T-cell (primary cell): ENCODE results near the gene EPHA10. TPM values are rescaled to one million over a fixed set of nuclear protein-coding genes. Genes with fewer than 3 reads are reported as not detected.

Experiments
- ATAC-seq, 4 experiments: fragments of 200-7000 bp in 3 of 4; fragments of 150-1000 bp in 1 of 4; cut with Tn5 transposase; replicated peaks in 1 of 4; 1 replicate in 3 of 4; 2 replicates in 1 of 4; pipeline ENCODE4 v1.10.0; 2021; ENCODE audit warnings: moderate library complexity in 3 of 4, mild to moderate bottlenecking in 2 of 4, moderate number of reproducible peaks in 1 of 4
- CTCF ChIA-PET, 2 donors: fragments of 300-600 bp; sonication (Branson Sonifier 250); formaldehyde crosslinking; loops; one replicate each; lab custom pipeline; 2022; ENCODE audit warnings: antibody characterized with exemption in 2 of 2; lab: Charles Lee
- POLR2A ChIA-PET, 2 donors: fragments of 300-600 bp; sonication (Branson Sonifier 250); formaldehyde crosslinking; loops; one replicate each; lab custom pipeline; 2022; ENCODE audit warnings: antibody characterized with exemption in 2 of 2; lab: Charles Lee
- DNase-seq, 35 experiments: peaks; one replicate each; pipeline versions ENCODE4 v3.0.0 to v3.0.0-alpha.2; 2013 to 2023
- H3K27ac ChIP-seq: one replicate; pipeline ENCODE4 v1.5.1; 2013; ENCODE audit warnings: low read length
- H3K27me3 ChIP-seq, 2 experiments: replicated peaks in 1 of 2; 1 replicate in 1 of 2; 2 replicates in 1 of 2; pipeline versions ENCODE4 v1.6.1 to v1.7.0; 2013; ENCODE audit warnings: low read length in 1 of 2, mixed read lengths in 1 of 2; ENCODE audit not compliant: control insufficient read depth in 2 of 2, insufficient read depth in 2 of 2; ENCODE audit errors: extremely low read depth in 1 of 2
- H3K36me3 ChIP-seq, 2 donors: 1 replicate in 1 of 2; 2 replicates in 1 of 2; pipeline versions ENCODE4 v1.6.1 to v1.7.0; 2013; ENCODE audit warnings: low read length in 1 of 2; ENCODE audit not compliant: control insufficient read depth in 2 of 2, insufficient read depth in 1 of 2; ENCODE audit errors: extremely low read depth in 1 of 2
- H3K4me1 ChIP-seq, 2 experiments: 1 replicate in 1 of 2; 2 replicates in 1 of 2; pipeline versions ENCODE4 v1.6.1 to v1.7.0; 2013; ENCODE audit warnings: low read length in 2 of 2, mixed read lengths in 1 of 2; ENCODE audit not compliant: insufficient read depth in 2 of 2, control insufficient read depth in 1 of 2; ENCODE audit errors: extremely low read depth in 1 of 2
- H3K4me3 ChIP-seq, 2 donors: 1 replicate in 1 of 2; 2 replicates in 1 of 2; pipeline versions ENCODE4 v1.5.1 to v1.7.0; 2013; ENCODE audit warnings: mild to moderate bottlenecking in 2 of 2, low read length in 1 of 2, moderate library complexity in 1 of 2; ENCODE audit not compliant: control insufficient read depth in 1 of 2; ENCODE audit errors: extremely low read depth in 1 of 2
- H3K9me3 ChIP-seq: 2 replicates; pipeline ENCODE4 v1.7.0; 2013
- H3K27ac Mint-ChIP-seq, 2 donors: one replicate each; pipeline ENCODE4 v1.8.0; 2020 to 2021; ENCODE audit warnings: mild to moderate bottlenecking in 2 of 2, mixed read lengths in 2 of 2
- H3K27me3 Mint-ChIP-seq, 2 donors: one replicate each; pipeline ENCODE4 v1.8.0; 2021 to 2022; ENCODE audit warnings: mixed read lengths in 2 of 2
- H3K36me3 Mint-ChIP-seq: one replicate; pipeline ENCODE4 v1.8.0; 2021; ENCODE audit warnings: mixed read lengths
- H3K4me1 Mint-ChIP-seq, 3 donors: one replicate each; pipeline ENCODE4 v1.8.0; 2020 to 2022; ENCODE audit warnings: mixed read lengths in 3 of 3, mild to moderate bottlenecking in 1 of 3
- H3K4me3 Mint-ChIP-seq, 3 donors: one replicate each; pipeline ENCODE4 v1.8.0; 2020 to 2022; ENCODE audit warnings: mild to moderate bottlenecking in 3 of 3, mixed read lengths in 3 of 3, moderate library complexity in 3 of 3
- H3K9me3 Mint-ChIP-seq, 3 donors: one replicate each; pipeline ENCODE4 v1.8.0; 2020 to 2022; ENCODE audit warnings: mixed read lengths in 3 of 3
- WGBS: methylation state at CpG from one replicate; pipeline ENCODE4 v1.1.5; 2013; ENCODE audit warnings: missing lambda C conversion rate; ENCODE audit not compliant: insufficient coverage; 5-methylcytosine and 5-hydroxymethylcytosine counted together
- total RNA-seq, 35 experiments: library from RNA in 6 of 35; stranded (reverse) in 6 of 35; fragments of 120-200 nt in 1 of 35; gene quantifications; one replicate each; pipeline versions ENCODE4 v1.2.1 to v1.2.4 and lab custom pipeline; 2013 to 2026

The EPHA10 gene
- total RNA-seq: 1 to 10 TPM in 1 of 5 donors, under 1 TPM in 2, not detected in 2; 0.35 to 1.4 (median 0.72) TPM
- total RNA-seq (2013): 0.04 TPM
- 0 to 0.98 (median 0.13) reads per million in 29 experiments for total RNA-seq (lab: John Stamatoyannopoulos, UW)

DNA sequence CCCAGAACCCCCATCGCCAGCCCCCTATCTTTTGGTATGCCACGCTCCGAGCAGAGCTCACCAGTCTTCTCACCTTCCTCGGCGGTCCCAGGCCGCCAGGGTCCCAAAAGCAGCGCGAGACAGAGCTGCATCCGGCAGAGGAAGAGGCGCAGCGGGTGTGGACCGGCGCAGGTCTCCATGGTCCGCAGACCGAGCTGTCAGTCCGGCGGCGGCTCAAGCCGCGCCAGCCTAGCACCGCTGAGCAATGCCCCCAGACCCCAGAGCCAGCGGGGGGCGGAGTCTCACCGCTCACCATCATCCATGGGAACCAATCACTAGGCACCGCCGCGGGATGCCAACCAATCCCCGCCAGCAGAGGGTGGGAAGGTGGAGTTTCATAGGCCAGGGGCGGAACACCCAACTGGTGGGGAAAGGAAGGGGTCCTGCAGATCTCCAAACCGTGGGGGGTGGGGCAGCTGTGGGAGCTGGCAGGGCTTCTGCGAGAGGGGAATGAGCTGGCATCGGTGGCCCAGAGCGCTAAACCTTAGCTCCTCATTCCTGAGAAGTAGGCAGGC lies at the start of gene EPHA10:
Gene EPHA10 (minus strand): TSS at position 233 of the 554 bp plus-strand sequence. CDS start 54 bp downstream, at position 179.
- CTCF ChIA-PET: no interaction called here

DNA sequence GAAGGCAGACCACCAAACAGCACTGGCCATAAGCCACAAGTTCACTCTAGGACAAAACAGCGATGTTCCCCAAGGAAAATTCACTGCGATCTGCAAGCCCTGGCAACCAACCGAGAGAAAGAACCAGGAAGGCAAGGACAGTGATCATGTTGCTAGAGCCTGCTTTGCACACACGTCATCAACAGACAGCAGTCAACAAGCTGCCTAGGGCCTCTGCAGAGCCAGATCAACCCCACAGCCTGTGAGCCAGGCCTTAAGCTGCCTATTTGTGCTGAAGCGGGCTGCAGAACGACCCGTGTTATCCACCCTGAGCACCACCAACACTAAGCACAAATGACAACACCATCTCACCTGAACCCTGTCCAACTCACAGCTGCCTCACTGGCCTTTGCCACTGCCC lies 49.3 kb upstream of the EPHA10 start:
- POLR2A ChIA-PET: interaction anchor here (0.6 kb wide), 2 partner anchors 9 to 10 kb away, joined by 3 read pairs; no protein-coding TSS in a partner anchor
- ATAC-seq (no peak), DNase-seq (no peak)
- H3K36me3 Mint-ChIP-seq: peaks cover 24% of the 10 kb centered on the region
- Histone ChIP-seq H3K36me3 (peaks cover 10 to 40% of the 10 kb centered on the region in 2 donors), H3K27me3 (no peaks in the 10 kb centered on the region), H3K9me3 (no peaks in the 10 kb centered on the region), H3K4me1 (peaks cover 0 to 4% of the 10 kb centered on the region in 2 experiments), H3K27ac (no peak overlapping the region), H3K4me3 (no peak overlapping the region)
- peaks cover 9 to 15% (median 13%) of the 10 kb centered on the region in 3 donors for H3K4me1 Mint-ChIP-seq
- H3K27ac Mint-ChIP-seq: no peak overlapping the region
- no peak overlapping the region for H3K4me3 Mint-ChIP-seq
- no peaks in the 10 kb centered on the region for H3K27me3 Mint-ChIP-seq
- WGBS: 98% methylated on average over 7 of the region's 7 CpGs
- H3K9me3 Mint-ChIP-seq: no peaks in the 10 kb centered on the region
- CTCF ChIA-PET: interaction anchor here in 1 of 2 donors (0.6 kb wide), 1 partner anchor 44 kb away, joined by 4 read pairs; the partner anchor contains the start of gene MTF1

More for the DNA sequence above, at the start of gene EPHA10:
- no peaks in the 10 kb centered on the region for H3K36me3 Mint-ChIP-seq
- Histone ChIP-seq H3K4me3 (peak within 1 kb of the TSS in 1 of 2 donors; percentile 23), H3K27me3 (peaks cover 27 to 66% of the 10 kb centered on the region in 2 experiments), H3K4me1 (peaks cover 0 to 19% of the 10 kb centered on the region in 2 experiments), H3K9me3 (no peaks in the 10 kb centered on the region), H3K27ac (no peak within 1 kb of the TSS), H3K36me3 (no peaks in the 10 kb centered on the region)
- H3K4me1 Mint-ChIP-seq: peaks cover 16 to 20% (median 18%) of the 10 kb centered on the region in 3 donors
- H3K9me3 Mint-ChIP-seq: peaks cover 0 to 4% (median 0%) of the 10 kb centered on the region in 3 donors
- WGBS: 13% methylated on average over 27 of the region's 33 CpGs
- H3K27ac Mint-ChIP-seq: no peak within 1 kb of the TSS
- H3K4me3 Mint-ChIP-seq: peak within 1 kb of the TSS in 1 of 3 donors; percentile 44
- ATAC-seq (no peak), DNase-seq (no peak)
- POLR2A ChIA-PET: interaction anchor here in 1 of 2 donors (0.6 kb wide), 1 partner anchor 116 kb away, joined by 5 read pairs; no protein-coding TSS in a partner anchor
- peaks cover 60 to 77% of the 10 kb centered on the region in 2 donors for H3K27me3 Mint-ChIP-seq

DNA sequence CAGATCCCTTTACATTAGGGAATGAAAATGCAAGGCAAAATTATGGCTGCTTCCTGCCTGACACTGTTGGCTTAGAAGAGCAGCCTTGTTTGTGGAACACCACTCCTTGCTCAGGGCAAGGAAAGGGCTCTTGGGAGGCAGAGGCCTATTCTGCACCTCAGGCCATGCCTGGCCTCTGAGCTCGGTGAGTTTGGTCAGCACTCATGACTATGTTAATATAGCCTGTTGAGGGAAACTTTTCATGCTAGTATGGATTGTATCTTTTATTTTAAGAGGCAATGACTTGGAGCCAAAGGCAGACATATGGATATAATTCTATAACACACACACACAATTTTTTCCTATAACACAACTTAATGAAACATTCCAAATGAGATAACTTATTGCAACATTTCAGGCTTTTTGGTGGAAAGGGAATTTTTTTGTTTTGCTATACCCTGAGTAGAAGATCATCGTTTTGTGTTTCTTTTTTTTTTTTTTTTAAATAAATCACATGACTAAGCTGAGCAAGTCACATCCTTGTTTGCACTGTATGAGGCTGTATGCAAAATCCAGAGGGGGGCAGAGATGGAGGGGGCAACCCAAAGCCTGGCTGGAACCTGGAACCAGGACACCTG lies 48.7 kb upstream of the EPHA10 start:
- no peaks in the 10 kb centered on the region for H3K9me3 Mint-ChIP-seq
- CTCF ChIA-PET: interaction anchor here in 1 of 2 donors (0.6 kb wide), 1 partner anchor 45 kb away, joined by 4 read pairs; the partner anchor contains the start of gene MTF1
- H3K27me3 Mint-ChIP-seq: no peaks in the 10 kb centered on the region
- Histone ChIP-seq H3K9me3 (no peaks in the 10 kb centered on the region), H3K4me3 (no peak overlapping the region), H3K36me3 (peaks cover 5 to 38% of the 10 kb centered on the region in 2 donors), H3K4me1 (peaks cover 0 to 10% of the 10 kb centered on the region in 2 experiments), H3K27me3 (no peaks in the 10 kb centered on the region), H3K27ac (no peak overlapping the region)
- no peak overlapping the region for H3K27ac Mint-ChIP-seq
- no peak for ATAC-seq
- DNase-seq: no peak
- no peak overlapping the region for H3K4me3 Mint-ChIP-seq
- H3K36me3 Mint-ChIP-seq: peaks cover 24% of the 10 kb centered on the region
- peaks cover 15 to 21% (median 20%) of the 10 kb centered on the region in 3 donors for H3K4me1 Mint-ChIP-seq
- POLR2A ChIA-PET: interaction anchor here in 1 of 2 donors (0.6 kb wide), 1 partner anchor 9 kb away, joined by 3 read pairs; no protein-coding TSS in a partner anchor
- no CpG with 5 or more reads among the region's 2 CpGs for WGBS

DNA sequence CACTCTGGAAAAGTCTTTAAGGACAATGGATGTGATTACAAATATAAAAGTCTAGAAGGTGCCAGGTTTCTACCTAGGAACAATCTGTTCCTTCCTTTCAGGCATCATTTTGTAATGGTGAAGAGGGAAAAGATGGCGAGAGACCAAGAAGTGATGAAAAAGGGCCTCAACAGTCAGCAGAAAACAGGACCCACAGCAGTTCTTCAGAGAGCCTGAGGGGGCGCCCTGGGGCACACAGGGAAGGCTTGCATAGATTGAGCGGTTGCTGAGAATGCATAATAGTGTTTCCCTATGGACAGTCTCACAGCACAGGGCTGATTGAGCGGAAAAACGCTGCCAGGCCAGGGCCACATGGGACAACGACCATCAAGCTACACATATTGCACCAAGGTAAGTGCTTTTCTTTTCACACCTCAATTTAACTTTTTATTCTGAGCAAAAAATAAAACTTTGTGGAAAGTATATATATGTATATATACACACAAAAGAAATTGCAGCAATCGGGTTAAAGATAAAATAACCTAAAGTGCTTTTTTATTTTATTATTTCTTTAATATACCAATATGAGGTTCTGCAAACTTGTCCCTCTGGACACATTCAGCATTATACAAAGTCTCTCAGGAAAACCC lies 46.2 kb upstream of the EPHA10 start:
- ATAC-seq (peak in 2 of 4 experiments; percentile 17 to 18), DNase-seq (peak; percentile 16 to 79 (median 46))
- H3K27me3 ChIP-seq: no peaks in the 10 kb centered on the region
- Mint-ChIP-seq H3K27me3 (no peaks in the 10 kb centered on the region), H3K4me1 (peaks cover 28 to 34% (median 31%) of the 10 kb centered on the region in 3 donors), H3K27ac (peak overlapping the region; percentile 16 to 58), H3K36me3 (peaks cover 18% of the 10 kb centered on the region), H3K9me3 (no peaks in the 10 kb centered on the region), H3K4me3 (peak overlapping the region in 1 of 3 donors; percentile 9)
- ChIA-PET POLR2A (no interaction called here), CTCF (interaction anchor here in 1 of 2 donors (0.6 kb wide), 1 partner anchor 37 kb away, joined by 3 read pairs; no protein-coding TSS in a partner anchor)
- no peak overlapping the region for H3K27ac ChIP-seq
- H3K4me3 ChIP-seq: no peak overlapping the region
- H3K4me1 ChIP-seq: peaks cover 3 to 26% of the 10 kb centered on the region in 2 experiments
- peaks cover 5 to 31% of the 10 kb centered on the region in 2 donors for H3K36me3 ChIP-seq
- no peaks in the 10 kb centered on the region for H3K9me3 ChIP-seq
- WGBS: 0% methylated on average over 1 of the region's 7 CpGs

DNA sequence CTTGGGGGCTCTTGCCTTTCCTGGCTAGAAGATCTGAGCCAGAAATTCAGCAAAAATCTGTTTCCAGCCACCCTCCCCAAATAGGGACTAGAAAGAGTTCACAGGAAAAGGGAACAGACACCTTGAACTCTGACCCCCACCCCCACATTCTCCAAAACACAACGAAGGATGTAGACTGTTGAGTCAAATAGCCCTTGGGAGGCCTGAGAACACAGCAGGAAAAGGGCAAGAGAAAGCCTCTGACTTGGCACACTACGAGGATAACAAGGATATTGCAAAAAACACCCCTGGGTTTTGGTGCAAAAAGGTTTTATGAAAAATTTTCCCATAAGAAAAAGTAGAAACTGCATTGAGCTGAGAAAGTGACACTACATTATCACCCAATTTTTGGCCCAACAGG lies 45.0 kb upstream of the EPHA10 start:
- peaks cover 32 to 42% (median 37%) of the 10 kb centered on the region in 3 donors for H3K4me1 Mint-ChIP-seq
- DNase-seq (no peak), ATAC-seq (no peak)
- Histone ChIP-seq H3K36me3 (peaks cover 0 to 30% of the 10 kb centered on the region in 2 donors), H3K27me3 (no peaks in the 10 kb centered on the region), H3K9me3 (no peaks in the 10 kb centered on the region), H3K27ac (no peak overlapping the region), H3K4me3 (no peak overlapping the region), H3K4me1 (peaks cover 3 to 33% of the 10 kb centered on the region in 2 experiments)
- ChIA-PET CTCF (interaction anchor here in 1 of 2 donors (0.7 kb wide), 1 partner anchor 50 kb away, joined by 4 read pairs; the partner anchor contains the start of gene MTF1), POLR2A (no interaction called here)
- no CpG with 5 or more reads among the region's 2 CpGs for WGBS
- no peaks in the 10 kb centered on the region for H3K27me3 Mint-ChIP-seq
- H3K9me3 Mint-ChIP-seq: no peaks in the 10 kb centered on the region
- peak overlapping the region; percentile 17 to 85 (median 43) for H3K4me3 Mint-ChIP-seq
- no peak overlapping the region for H3K27ac Mint-ChIP-seq
- peaks cover 13% of the 10 kb centered on the region for H3K36me3 Mint-ChIP-seq
